Upper lobe of left lung (tissue), 6 donors: Measurements from ENCODE around the gene RHOF. TPM values are rescaled to one million over a fixed set of nuclear protein-coding genes. Genes with fewer than 3 reads are reported as not detected.

Source experiments
- ATAC-seq, 2 donors: fragments of 200-7000 bp; cut with Tn5 transposase; one replicate each; pipeline ENCODE4 v1.9.1; 2022; ENCODE audit warnings: mild to moderate bottlenecking in 2 of 2, moderate library complexity in 2 of 2; ENCODE audit not compliant: low FRiP score in 2 of 2
- DNase-seq, 2 donors: peaks; one replicate each; pipeline ENCODE4 v3.0.0-alpha.2; 2019 to 2020
- H3K27ac ChIP-seq, 4 donors: fragments of 200-600 bp; sonication (generic); one replicate each; pipeline ENCODE4 v1.5.1; 2016 to 2019
- H3K27me3 ChIP-seq, 4 donors: fragments of 200-600 bp; sonication (generic); one replicate each; pipeline ENCODE4 v1.5.1; 2017 to 2019
- H3K36me3 ChIP-seq, 4 donors: fragments of 200-600 bp; sonication (generic); one replicate each; pipeline ENCODE4 v1.5.1; 2016 to 2019
- H3K4me1 ChIP-seq, 4 donors: fragments of 200-600 bp; sonication (generic); one replicate each; pipeline ENCODE4 v1.5.1; 2018 to 2019
- H3K4me3 ChIP-seq, 4 donors: fragments of 200-600 bp; sonication (generic); one replicate each; pipeline ENCODE4 v1.5.1; 2017 to 2019; ENCODE audit warnings: mild to moderate bottlenecking in 2 of 4, moderate library complexity in 1 of 4
- H3K9me3 ChIP-seq, 4 donors: fragments of 200-600 bp; sonication (generic); one replicate each; pipeline ENCODE4 v1.5.1; 2018 to 2019
- CTCF ChIP-seq, 6 experiments: fragments of 450-650 bp in 4 of 6; fragments of 200-600 bp in 2 of 6; sonication (generic) in 2 of 6; IDR thresholded peaks; one replicate each; pipeline ENCODE4 v1.5.1; 2016 to 2019; ENCODE audit warnings: antibody characterized with exemption in 6 of 6
- EP300 ChIP-seq, 4 donors: sonication (generic); formaldehyde crosslinking; IDR thresholded peaks; one replicate each; pipeline ENCODE4 v1.5.1; 2017; ENCODE audit warnings: antibody characterized with exemption in 4 of 4, control low read depth in 2 of 4
- POLR2A ChIP-seq, 4 donors: fragments of 450-650 bp; IDR thresholded peaks; one replicate each; pipeline ENCODE4 v1.5.1; 2016 to 2017; ENCODE audit warnings: antibody characterized with exemption in 4 of 4, mild to moderate bottlenecking in 2 of 4
- POLR2AphosphoS5 ChIP-seq, 2 donors: sonication (generic); formaldehyde crosslinking; IDR thresholded peaks; one replicate each; pipeline ENCODE4 v1.5.1; 2017; ENCODE audit warnings: antibody characterized with exemption in 2 of 2
- WGBS, 2 donors: methylation state at CpG; one replicate each; pipeline ENCODE4 v1.1.5; 2017 to 2018; 5-methylcytosine and 5-hydroxymethylcytosine counted together
- total RNA-seq, 6 donors: library from RNA; depleted of rRNA in 4 of 6; stranded (reverse); fragments of >200 nt in 4 of 6; gene quantifications; one replicate each; pipeline versions ENCODE4 v1.1.0 to v1.2.1, GENCODE V29; 2016 to 2021
- donor health status: DM: no; HTN: no; CAD: no; lungs with moderate emphysema.
- donor health status: DM: no; HTN: yes; CAD: no; lungs with severe emphysema.

The RHOF gene
- total RNA-seq, 6 donors from 2014 or later = 33.5 to 145 (median 45.5) TPM

- peak in 1 of 2 donors; percentile 71 for DNase-seq
- peak overlapping the region; percentile 34 to 85 (median 60) for H3K27ac ChIP-seq
- 77 to 82% methylated on average over 16 to 17 of the region's 17 CpGs for WGBS, 2 donors
- H3K4me3 ChIP-seq = no peak overlapping the region
- H3K36me3 ChIP-seq = no peaks in the 10 kb centered on the region
- H3K9me3 ChIP-seq = no peaks in the 10 kb centered on the region
- peaks cover 27 to 67% (median 54%) of the 10 kb centered on the region in 4 donors for H3K4me1 ChIP-seq
- TF ChIP-seq EP300 (IDR thresholded peaks at IDR 0.05) (no peak), POLR2A (IDR thresholded peaks at IDR 0.05) (no peak), CTCF (IDR thresholded peaks at IDR 0.05) (no peak), POLR2AphosphoS5 (IDR thresholded peaks at IDR 0.05) (no peak)
- H3K27me3 ChIP-seq = no peaks in the 10 kb centered on the region
- no peak for ATAC-seq
Measured at GRCh38 chr12:121787063-121788025, 6.1 kb downstream of the RHOF start.

- peaks cover 34 to 67% (median 55%) of the 10 kb centered on the region in 4 donors for H3K4me1 ChIP-seq
- H3K4me3 ChIP-seq = no peak overlapping the region
- H3K9me3 ChIP-seq = no peaks in the 10 kb centered on the region
- ATAC-seq (peak; percentile 34 to 76), DNase-seq (peak in 1 of 2 donors; percentile 92)
- 36 to 54% methylated on average over 5 to 6 of the region's 6 CpGs for WGBS, 2 donors
- no peak for TF ChIP-seq POLR2AphosphoS5 (IDR thresholded peaks at IDR 0.05)
- peak in 1 of 4 donors; percentile 16 for TF ChIP-seq EP300 (IDR thresholded peaks at IDR 0.05)
- no peak for TF ChIP-seq POLR2A (IDR thresholded peaks at IDR 0.05)
- no peaks in the 10 kb centered on the region for H3K36me3 ChIP-seq
- no peaks in the 10 kb centered on the region for H3K27me3 ChIP-seq
- peak overlapping the region; percentile 48 to 85 (median 60) for H3K27ac ChIP-seq
Measured at GRCh38 chr12:121786440-121786825, 7.1 kb downstream of the RHOF start.

- peak overlapping the region in 2 of 4 donors; percentile 11 for H3K27ac ChIP-seq
- peaks cover 24 to 50% (median 38%) of the 10 kb centered on the region in 4 donors for H3K4me1 ChIP-seq
- no peak for DNase-seq
- TF ChIP-seq CTCF (IDR thresholded peaks at IDR 0.05) = no peak
- no peak for TF ChIP-seq POLR2A (IDR thresholded peaks at IDR 0.05)
- no peak for TF ChIP-seq EP300 (IDR thresholded peaks at IDR 0.05)
- no peak for TF ChIP-seq POLR2AphosphoS5 (IDR thresholded peaks at IDR 0.05)
- ATAC-seq = peak in 1 of 2 donors; percentile 76
- H3K27me3 ChIP-seq = no peaks in the 10 kb centered on the region
- no peaks in the 10 kb centered on the region for H3K9me3 ChIP-seq
- no peak overlapping the region for H3K4me3 ChIP-seq
- H3K36me3 ChIP-seq = peaks cover 0 to 15% (median 6%) of the 10 kb centered on the region in 4 donors
- 59 to 73% methylated on average over 6 of the region's 6 CpGs for WGBS, 2 donors
Measured at GRCh38 chr12:121784460-121784859, 9.0 kb downstream of the RHOF start.

- 72 to 80% methylated on average over 6 of the region's 6 CpGs for WGBS, 2 donors
- Histone ChIP-seq H3K4me3 (no peak overlapping the region), H3K4me1 (peaks cover 19 to 47% (median 35%) of the 10 kb centered on the region in 4 donors), H3K27ac (no peak overlapping the region), H3K9me3 (no peaks in the 10 kb centered on the region), H3K36me3 (peaks cover 0 to 19% (median 6%) of the 10 kb centered on the region in 4 donors), H3K27me3 (no peaks in the 10 kb centered on the region)
- no peak for DNase-seq
- no peak for TF ChIP-seq POLR2A (IDR thresholded peaks at IDR 0.05)
- TF ChIP-seq EP300 (IDR thresholded peaks at IDR 0.05) = no peak
- TF ChIP-seq CTCF (IDR thresholded peaks at IDR 0.05) = no peak
- TF ChIP-seq POLR2AphosphoS5 (IDR thresholded peaks at IDR 0.05) = no peak
- peak in 1 of 2 donors; percentile 58 for ATAC-seq
Measured at GRCh38 chr12:121783766-121784165, 9.7 kb downstream of the RHOF start.
